ENCODE measurements around the gene FAM3B.

FAM3B gene

DNA sequence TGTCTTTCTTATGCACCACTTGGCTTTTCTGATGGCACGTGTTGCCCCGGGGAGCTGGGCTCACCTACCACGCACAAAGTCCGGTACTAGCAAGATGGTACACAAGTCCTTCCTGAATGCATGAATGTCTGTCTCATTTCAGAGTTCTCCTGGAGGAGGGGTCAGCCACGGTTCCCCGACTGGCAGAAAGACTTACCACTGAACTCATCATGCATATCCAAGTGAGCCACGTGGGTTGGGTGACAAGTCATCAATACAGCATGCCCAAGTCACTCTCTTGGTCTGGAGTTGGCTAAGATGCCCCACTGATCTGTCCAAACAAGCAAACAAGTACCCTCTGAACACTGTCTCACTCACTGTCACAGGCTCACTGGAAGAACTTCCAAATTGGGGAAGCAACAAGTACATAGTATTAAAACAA is 80.9 kb downstream of the FAM3B start:
- no peak for DNase-seq (ENCODE audit: low read depth in 2 of 2)

- no peak for DNase-seq (ENCODE audit: low read depth in 2 of 2)
Observed at GRCh38 chr21:41398251-41398650, 81.7 kb downstream of the FAM3B start.

GRCh38 chr21:41398831-41399230 is 82.2 kb downstream of the FAM3B start:
- DNase-seq (ENCODE audit: low read depth in 2 of 2): no peak

GRCh38 chr21:41399246-41399800 is 82.7 kb downstream of the FAM3B start:
- DNase-seq (ENCODE audit: low read depth in 2 of 2): no peak

- no peak for DNase-seq (ENCODE audit: low read depth in 2 of 2)
Observed at GRCh38 chr21:41402231-41402630, 85.6 kb downstream of the FAM3B start.

GRCh38 chr21:41402796-41403195 is 86.2 kb downstream of the FAM3B start:
- no peak for DNase-seq (ENCODE audit: low read depth in 2 of 2)

- DNase-seq (ENCODE audit: low read depth in 2 of 2): no peak
Observed at GRCh38 chr21:41403331-41403730, 86.7 kb downstream of the FAM3B start.

- no peak for DNase-seq (ENCODE audit: low read depth in 2 of 2)
Observed at GRCh38 chr21:41403966-41404365, 87.4 kb downstream of the FAM3B start.

GRCh38 chr21:41405321-41405720 is 88.7 kb downstream of the FAM3B start:
- DNase-seq (ENCODE audit: low read depth in 2 of 2): no peak

DNA sequence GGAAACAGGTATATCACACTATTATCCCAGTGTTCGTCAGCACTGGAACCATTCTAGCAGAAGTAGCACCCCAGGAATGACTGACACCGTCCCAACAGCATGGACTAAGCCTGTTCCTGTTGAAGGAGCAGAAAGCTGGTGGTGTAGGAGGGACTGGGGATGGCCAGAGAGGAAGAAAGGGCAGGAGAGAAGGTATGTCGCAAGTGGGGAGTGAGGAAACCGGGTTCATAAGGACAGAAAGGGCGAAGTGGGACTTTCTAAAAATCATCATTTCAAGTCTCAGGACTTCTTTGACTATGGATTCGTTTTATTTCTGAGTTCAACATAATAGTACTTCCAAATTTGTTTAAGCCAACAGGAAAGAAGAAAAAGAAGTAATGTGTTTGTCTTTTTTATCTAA is 89.7 kb downstream of the FAM3B start:
- DNase-seq (ENCODE audit: low read depth in 2 of 2): no peak
